ENCODE results near the gene ADGRG3.

ADGRG3 gene

GRCh38 chr16:57704905-57705852 lies 37.1 kb downstream of the ADGRG3 start:
- no peak for TF ChIP-seq CTCF (IDR thresholded peaks at IDR 0.05)

- TF ChIP-seq CTCF (IDR thresholded peaks at IDR 0.05): no peak
Measured at GRCh38 chr16:57706717-57707116, 38.6 kb downstream of the ADGRG3 start.

- TF ChIP-seq CTCF (IDR thresholded peaks at IDR 0.05): no peak
Measured at GRCh38 chr16:57707331-57707730, 39.2 kb downstream of the ADGRG3 start.

GRCh38 chr16:57708168-57708567 lies 40.1 kb downstream of the ADGRG3 start:
- TF ChIP-seq CTCF (IDR thresholded peaks at IDR 0.05): no peak

GRCh38 chr16:57709663-57710062 lies 41.6 kb downstream of the ADGRG3 start:
- no peak for TF ChIP-seq CTCF (IDR thresholded peaks at IDR 0.05)

- no peak for TF ChIP-seq CTCF (IDR thresholded peaks at IDR 0.05)
Measured at GRCh38 chr16:57711346-57711745, 43.2 kb downstream of the ADGRG3 start.

GRCh38 chr16:57711993-57712392 lies 43.9 kb downstream of the ADGRG3 start:
- no peak for TF ChIP-seq CTCF (IDR thresholded peaks at IDR 0.05)

Data from LNCAP (cell line).